NCI-H748 treated with DMSO at 0.1 percent for 48 hours (cell line): Measurements from ENCODE around the gene PIGU.
"Not testable (repeated sequence)": the region's sequence is repeated elsewhere in the genome, so short reads cannot be mapped to it uniquely, and the experiment has no call there.

Experiments used
- DNase-seq: peaks from one replicate; lab custom pipeline; 2025; lab: John Stamatoyannopoulos, UW

Gene PIGU, protein sequence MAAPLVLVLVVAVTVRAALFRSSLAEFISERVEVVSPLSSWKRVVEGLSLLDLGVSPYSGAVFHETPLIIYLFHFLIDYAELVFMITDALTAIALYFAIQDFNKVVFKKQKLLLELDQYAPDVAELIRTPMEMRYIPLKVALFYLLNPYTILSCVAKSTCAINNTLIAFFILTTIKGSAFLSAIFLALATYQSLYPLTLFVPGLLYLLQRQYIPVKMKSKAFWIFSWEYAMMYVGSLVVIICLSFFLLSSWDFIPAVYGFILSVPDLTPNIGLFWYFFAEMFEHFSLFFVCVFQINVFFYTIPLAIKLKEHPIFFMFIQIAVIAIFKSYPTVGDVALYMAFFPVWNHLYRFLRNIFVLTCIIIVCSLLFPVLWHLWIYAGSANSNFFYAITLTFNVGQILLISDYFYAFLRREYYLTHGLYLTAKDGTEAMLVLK

DNA sequence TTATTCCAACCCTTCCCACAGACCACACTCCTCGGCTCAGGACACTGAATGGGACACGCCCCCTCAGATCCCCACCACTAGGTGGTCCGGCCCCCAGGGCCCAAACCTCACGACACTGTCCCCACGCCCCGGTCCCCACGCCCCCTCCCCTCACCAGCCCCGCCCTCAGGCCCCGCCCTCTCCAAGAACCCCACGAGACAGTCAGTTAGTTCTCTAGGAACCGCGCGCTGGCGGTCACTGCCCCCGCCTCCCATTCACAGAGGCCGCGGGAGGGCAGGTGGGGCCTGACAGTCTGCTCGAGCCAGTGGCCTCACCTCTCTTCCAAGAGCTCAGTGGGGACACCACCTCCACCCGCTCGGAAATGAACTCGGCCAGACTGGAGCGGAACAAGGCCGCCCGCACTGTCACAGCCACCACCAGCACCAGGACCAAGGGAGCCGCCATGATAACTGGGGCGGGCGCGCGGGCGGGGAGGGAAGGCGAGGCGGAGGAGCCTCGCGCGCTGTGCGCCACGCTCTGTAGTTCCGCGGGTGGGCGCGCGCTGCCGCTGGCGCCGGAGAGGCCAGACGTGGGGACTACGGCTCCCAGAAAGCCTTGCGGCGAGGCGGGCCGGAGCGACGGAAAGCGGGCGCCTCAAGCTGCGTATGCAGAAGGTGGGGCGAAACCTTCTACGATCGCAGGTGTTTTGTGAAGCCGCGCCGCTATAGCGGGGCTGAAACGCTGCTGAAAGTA is at the start of gene PIGU:
Gene PIGU, minus strand, starts transcription at position 451 of the 732 bp plus-strand sequence. Its CDS starts 7 bp downstream, at position 444.
- DNase-seq, result peak; percentile 85

DNA sequence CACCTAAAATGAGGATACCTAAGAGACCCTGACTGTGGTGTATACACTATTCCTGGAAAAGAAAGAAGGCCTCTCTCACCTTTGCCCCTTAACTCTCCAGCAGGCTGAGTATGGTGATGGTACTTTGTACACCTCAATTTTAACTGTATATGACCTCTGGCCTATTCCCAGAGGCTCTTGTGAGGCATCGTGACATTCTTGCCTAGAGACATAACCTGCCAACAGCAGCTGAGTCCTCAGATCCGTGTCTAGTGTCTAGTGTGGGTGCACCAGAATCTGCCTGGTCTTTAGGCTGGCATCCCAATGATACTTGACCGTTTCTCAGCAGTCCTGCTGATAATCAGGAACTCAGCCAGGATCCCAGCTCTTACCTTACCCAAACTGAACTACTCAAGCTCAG is 47.3 kb upstream of the PIGU start:
- no peak for DNase-seq

DNA sequence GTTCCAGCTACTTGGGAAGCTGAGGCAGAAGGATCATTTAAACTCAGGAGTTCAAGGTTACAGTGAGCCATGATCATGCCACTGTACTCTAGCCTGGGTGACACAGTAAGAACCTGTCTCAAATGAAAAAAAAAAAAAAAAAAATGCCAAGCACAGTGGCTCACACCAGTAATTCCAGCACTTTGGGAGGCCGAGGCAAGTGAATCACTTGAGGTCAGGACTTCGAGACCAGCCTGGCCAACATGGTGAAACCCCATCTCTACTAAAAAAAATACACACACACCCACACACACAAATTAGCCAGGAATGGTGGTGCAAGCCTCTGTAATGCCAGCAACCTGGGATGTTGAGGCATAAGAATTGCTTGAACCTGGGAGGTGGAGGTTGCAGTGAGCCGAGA is 45.7 kb upstream of the PIGU start:
- not testable (repeated sequence) for DNase-seq

DNA sequence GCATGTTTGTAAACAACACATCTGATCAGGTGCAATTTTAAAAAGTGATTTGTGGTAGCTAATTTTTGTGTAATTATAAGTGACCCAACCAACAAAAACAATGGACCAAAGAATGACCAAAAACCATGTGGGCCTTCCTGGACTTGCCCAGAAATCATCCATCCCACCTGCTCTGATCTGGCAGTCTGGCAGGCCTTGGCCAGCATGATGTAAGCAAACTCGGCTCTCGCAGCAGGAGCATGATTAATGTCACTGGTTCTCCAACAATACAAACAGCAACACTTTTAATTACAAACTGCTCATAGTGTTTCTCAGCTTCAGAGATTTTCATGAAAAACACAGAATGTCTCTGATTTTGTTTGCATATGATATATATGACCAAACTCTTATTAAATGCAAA is 43.4 kb upstream of the PIGU start:
- no peak for DNase-seq

DNA sequence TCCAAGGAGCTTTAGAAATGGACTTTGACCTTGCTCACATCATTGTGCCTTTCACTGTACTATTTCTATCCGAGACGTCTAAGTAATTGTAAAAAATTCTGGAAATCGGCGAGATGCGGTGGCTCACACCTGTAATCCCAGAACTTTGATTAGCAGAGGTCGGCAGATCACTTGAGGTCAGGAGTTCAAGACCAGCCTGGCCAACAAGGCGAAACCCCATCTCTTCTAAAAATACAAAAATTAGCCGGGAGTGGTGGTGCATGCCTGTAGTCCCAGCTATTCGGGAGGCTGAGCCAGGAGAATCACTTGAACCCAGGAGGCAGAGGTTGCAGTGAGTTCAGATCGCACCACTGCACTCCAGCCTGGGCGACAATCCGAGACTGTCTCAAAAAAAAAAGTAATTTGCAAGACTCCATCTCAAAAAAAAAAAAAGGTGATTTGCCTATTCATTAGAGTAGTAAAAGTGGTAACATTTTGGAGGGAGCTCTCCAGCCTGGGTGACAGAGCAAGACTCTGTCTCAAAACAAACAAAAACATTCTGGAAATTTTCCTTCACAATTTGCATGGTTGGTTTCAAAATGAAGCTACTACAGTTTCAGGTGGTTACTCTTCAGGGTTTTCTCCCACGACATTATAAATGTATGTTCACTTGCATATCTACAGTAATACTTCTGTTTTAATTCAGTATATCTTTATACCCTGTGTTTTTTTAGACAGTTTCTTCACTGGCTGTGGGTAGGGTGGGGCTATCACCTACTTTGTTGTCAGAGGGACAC is 42.5 kb upstream of the PIGU start:
- not testable (repeated sequence) for DNase-seq

DNA sequence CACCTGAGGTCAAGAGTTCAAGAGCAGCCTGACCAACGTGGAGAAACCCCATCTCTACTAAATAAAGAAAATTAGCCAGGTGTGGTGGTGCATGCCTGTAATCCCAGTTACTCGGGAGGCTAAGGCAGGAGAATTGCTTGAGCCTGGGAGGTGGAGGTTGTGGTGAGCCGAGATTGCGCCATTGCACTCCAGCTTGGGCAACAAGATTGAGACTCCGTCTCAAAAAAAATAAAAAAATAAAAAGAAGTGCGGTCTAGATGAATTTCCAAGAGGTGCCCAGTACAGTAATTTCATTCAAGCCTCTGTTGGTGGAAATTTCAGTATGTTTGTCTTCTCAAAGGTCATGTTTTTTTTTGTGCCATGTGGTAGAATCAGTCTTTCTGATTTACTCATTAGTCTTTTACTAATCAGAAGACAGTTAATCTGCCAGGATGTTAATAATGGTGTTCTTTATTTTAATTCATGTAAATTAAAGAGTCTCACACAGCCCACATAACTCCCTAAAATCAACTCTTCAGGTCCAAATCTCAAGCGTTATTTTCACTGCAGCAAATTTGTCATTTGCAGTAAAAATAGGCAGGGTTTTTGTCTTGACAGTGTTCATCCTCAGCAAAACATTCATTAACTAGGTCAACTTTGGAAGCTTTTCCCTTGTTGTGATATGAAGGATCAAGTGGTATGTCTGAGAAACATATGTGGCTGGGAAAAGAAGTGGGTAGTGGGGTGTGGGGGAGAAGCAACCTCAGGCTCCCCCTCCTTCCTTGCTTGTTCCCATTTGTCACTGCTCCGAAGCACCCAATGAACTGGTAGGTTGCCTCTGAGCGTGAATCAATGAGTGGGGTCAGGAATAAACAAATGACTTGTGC is 40.6 kb upstream of the PIGU start:
- DNase-seq, result no peak

DNA sequence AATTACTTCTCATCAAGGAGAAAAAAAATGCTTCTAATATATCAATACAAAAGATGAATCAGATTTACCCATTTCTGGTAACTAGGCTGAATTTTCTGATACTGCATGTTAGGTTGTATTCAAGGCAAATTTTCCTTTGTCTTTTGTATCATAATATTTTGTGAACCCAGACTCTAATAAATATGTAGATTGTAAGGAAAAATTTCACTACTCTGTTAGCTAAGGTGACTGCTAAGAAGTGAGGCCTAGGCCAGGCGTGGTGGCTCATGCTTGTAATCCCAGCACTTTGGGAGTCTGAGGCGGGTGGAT is 40.0 kb upstream of the PIGU start:
- no peak for DNase-seq

DNA sequence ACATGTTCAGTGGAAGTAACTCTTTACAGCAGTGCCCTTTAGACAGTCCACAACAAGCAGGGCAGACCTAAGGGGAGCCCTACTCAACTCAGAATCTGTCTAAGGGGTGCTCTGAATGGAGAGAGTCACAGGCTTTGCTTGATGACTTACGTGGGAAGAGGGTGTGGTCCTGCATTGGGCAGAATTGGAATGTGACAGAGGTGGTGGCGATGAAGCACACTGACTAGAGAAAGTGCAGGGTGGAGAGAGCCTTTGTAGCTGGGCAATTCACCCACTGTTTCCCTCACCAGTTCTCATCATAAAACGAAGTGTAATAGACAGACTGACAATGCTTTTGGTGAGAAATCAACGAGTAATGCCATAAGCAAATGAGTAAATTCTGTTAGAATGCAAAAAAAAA is 38.5 kb upstream of the PIGU start:
- DNase-seq, result no peak

DNA sequence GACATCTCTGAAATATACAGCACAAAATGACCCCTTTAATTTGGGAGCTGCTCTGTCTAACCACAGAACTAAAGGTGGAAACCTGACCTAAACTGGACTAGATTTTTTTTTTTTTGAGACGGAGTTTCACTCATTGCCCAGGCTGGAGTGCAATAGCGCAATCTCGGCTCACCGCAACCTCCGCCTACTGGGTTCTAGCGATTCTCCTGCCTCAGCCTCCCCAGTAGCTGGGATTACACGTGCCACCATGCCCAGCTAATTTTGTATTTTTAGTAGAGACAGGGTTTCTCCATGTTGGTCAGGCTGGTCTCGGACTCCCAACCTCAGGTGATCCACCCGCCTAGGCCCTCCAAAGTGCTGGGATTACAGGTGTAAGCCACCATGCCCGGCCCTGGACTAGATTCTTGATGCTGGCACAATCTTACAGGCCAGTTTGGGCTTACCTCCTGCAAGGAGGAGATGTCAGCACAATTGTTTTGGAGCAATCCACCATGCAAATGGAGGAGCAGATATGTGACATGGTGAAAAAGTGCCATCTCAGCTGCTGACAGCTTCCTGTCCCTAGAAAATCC is 37.1 kb upstream of the PIGU start:
- DNase-seq, result not testable (repeated sequence)

DNA sequence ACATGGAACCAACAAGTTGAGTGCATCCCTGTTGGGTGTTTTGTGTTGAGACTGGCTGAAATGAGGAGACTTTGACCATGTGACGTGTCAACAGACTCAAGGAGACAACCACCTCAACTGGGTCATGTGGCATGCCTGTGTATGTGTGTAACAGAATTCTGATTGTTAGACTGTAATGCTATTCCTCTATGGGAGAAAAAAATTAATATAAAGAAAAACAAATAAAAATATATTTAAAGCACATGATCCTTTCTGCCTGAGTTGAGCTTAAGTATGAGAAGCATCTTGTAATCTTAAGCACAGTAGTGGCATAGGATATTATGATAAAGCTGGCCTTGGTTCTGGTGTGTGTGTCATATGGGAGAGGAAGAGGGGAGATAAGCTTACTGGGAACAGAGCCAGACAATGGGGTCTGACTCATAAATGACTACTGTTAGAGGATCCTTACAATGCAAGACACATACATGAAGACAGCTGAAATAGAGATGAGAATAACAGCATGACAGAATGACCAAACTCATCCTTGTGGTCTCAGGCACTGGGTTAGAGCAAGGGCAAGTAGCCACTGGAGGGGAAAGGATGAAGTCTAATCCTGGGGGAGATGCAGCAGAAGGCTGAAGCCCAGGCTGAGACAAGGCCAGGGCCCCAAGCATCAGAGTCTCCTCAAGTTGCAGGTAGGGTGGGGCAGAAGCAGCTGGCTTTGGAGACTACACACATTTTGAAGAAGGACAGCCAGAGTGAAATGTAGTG is 36.5 kb upstream of the PIGU start:
- no peak for DNase-seq

DNA sequence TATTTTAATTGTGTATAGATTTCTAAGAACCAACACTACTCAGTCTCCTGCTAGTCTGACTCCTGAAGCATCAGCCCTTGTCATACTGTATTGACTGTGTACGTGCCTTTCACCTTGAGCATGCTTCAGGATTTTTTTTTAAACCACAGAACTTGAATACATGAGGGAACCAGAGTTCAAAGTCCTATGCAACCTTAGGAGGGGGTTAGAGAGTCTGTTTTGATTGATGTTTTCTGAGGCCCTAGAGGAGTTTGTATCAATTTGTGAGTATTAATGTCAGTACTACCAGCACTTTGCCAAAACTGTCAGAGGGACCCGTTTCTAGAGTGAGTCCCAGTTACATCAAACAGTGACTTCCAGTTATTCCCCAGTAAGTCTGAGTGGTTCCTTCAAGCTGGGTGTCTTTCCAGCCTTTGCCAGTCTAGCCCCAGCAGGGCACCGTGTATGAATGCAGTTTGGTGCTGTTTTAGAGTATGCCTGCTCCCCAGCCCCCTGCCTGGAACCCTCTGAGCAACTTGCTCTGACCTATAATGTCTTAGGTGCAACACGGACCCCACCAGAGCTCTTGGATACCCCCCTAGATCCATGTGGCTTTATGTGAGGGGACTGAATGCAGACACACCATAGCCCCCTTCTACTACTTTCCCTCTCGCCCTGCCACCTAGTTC is 35.8 kb upstream of the PIGU start:
- no peak for DNase-seq

DNA sequence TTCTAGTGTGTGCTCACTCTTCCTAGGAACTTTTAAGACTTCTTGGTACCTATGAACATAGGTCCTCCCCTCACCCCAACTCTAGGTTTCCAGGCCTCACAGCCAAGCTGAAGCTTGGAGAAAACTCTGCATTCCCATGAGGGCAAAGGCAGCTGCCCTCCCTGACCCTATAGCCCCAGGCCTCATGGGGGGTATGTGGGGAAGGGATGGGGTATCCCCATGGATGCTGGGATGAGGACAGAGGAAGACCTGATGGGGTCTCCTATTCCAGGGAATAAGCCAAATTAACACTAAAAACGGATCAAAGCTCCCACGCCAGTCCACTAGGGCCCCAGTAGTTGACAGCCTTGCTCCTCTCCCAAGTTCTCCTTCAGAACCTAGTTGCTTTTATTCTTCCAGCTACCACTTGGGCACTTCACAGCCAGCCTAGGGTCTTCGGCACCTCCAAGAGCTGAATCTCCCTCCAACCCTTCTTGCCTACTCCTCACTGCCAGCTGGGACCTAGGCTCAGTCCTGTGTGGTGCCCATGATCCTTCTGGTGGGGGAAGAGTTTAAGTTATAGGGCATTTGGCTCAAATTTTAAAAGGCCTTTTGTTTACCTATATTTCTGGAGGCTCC is 35.0 kb upstream of the PIGU start:
- no peak for DNase-seq

DNA sequence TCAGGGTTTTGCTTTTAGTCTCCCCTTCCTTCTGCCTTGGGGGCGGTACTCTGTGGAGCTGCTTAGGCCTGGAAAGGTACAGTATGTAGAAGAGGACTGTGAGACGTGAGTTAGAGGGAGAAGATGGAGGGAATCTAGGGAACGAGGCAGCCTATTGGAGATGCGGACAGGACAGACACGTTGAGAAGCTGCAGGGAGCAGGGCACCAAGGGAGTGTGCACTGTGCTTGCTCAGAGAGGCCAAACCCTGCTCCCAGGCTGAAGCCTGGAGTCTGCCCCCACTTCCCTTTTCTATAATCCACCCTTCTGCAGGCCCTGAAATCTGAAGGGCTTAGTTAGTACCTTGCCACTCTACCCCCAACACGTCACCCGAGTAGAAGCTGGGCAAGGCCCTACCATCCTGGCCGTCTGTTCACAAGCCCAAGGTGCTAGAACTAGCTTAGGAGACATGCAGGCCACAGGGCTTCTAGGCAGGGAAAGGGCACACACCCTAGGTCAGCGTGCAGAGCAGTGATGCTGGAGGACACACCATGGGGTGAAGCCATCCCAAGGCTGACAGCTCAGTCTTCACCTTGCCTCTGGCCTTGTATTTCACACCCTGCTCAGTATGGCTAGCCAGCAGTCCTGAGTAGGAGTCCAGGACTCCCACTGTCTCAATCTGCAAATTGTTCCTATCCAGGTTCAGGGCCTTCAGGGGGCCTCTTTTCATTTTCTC is 34.1 kb upstream of the PIGU start:
- DNase-seq, result no peak

DNA sequence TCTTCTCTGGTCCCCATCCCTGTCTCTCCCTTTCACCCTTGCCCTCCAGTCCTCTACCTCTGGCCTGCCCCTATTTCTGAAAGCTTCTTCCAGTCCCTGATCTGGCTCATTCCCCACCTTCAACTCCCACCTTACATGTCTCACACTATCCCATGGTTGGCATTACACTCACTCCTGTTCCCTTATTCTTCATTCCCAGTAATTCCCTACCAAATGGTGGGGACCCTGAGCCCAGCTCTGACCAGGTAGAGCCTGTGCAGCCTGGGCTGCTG is 33.6 kb upstream of the PIGU start:
- DNase-seq, result no peak

DNA sequence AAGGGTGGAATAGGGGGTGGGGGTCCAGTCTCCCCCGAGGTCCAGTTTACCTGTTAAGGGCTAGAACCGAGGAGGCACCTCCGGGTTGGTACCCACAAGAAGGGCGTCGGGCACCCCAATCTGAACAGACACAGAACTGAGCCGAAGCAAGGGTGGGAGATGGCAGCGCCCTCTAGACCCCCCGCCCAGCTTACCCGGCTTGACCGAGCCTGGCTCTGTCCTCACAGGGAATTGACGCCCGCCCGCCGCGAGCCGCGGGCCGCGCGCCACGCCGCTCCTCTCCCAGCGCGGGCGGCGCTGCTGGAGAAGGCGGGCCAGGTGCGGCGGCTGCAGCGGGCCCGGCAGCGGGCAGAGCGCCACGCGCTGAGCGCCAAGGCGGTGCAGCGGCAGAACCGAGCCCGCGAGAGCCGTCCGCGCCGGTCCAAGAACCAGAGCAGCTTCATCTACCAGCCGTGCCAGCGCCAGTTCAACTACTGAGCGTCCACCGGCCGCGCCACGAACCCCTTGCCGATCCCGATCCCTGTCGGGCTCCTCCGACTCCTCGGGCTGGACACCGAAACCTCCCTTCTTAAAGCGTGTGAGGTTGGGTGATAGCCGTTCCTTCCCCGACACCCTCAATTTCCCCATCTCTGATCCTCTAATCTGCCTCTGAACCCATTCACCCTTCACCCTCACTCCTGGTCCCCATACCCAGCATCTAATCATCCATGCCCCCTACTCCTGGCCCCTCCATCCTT is 33.1 kb upstream of the PIGU start:
- peak; percentile 89 for DNase-seq

DNA sequence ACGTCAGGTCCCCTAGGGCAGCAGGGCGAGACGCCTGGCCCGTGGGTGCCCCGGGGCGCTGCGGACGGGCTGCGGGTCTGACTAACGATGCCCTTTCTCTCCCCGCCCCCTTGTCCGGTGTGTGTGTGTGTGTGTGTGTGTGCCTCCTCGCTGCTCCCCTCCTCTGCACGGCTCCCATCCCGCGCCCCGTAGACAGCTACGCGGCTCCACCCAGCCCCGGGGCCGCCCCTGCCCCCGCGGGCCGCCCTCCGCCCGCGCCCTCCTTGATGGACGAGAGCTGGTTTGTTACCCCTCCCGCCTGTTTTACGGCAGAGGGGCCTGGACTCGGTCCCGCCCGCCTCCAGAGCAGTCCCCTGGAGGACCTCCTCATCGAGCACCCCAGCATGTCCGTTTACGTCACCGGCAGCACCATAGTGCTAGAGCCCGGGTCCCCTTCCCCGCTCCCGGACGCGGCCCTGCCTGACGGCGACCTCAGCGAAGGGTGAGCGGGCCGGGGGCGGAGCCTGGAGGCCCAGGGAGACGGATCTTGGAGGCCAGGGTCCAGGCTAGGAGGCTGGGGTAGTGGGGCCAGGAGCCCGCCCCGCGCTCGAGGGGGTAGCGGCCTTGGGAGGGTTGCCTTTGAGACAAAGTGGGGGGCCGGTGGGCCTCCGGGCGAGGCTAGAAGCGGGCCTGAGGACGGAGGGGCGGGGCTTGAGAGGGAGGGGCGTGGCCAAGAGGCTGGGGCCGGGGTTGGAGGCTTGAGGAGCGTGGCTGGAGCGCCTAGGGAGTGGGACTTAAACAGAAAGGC is 32.3 kb upstream of the PIGU start:
- DNase-seq, result peak; percentile 64

DNA sequence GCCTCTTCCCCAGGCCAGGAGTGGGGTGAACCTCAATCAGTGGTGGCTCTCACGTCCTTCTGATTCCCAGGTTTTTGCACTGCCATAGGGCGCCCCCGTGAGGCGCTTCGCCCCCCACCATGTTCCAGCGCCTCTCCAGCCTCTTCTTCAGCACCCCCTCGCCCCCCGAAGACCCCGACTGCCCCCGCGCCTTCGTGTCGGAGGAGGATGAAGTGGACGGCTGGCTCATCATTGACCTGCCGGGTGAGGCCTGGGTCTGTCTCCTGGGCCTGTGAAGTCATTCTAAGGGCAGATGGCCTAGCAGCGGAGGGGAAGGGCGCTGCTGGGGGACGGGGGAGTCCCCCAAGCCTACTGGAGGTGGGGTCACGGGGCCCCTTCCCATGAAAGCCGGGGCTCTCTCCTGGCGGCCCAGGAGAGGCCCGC is 31.7 kb upstream of the PIGU start:
- DNase-seq, result peak; percentile 47
